Fibroblast of lung (primary cell): ENCODE measurements around the gene CABP1. TPM values are rescaled to one million over a fixed set of nuclear protein-coding genes. Genes with fewer than 3 reads are reported as not detected.

Experiments
- DNase-seq, 2 donors: peaks; one replicate each; pipeline versions ENCODE4 v3.0.0 to v3.0.0-alpha.2; 2010; ENCODE audit warnings: low read depth in 2 of 2
- H2AFZ ChIP-seq: 2 replicates; pipeline ENCODE4 v1.5.1; 2012; ENCODE audit warnings: low read length, control low read depth, inconsistent platforms
- H3K27ac ChIP-seq: 2 replicates; pipeline ENCODE4 v1.5.1; 2011; ENCODE audit warnings: low read length, control low read depth; ENCODE audit not compliant: insufficient read depth
- H3K27me3 ChIP-seq: 2 replicates; pipeline ENCODE4 v1.5.1; 2011; ENCODE audit warnings: mild to moderate bottlenecking, low read length; ENCODE audit not compliant: control insufficient read depth, insufficient read depth
- H3K36me3 ChIP-seq: 2 replicates; pipeline ENCODE4 v1.5.1; 2011; ENCODE audit warnings: low read length; ENCODE audit not compliant: control insufficient read depth, insufficient read depth
- H3K4me1 ChIP-seq: 2 replicates; pipeline ENCODE4 v1.5.1; 2011; ENCODE audit warnings: low read length; ENCODE audit not compliant: control insufficient read depth, insufficient read depth; ENCODE audit errors: extremely low read depth
- H3K4me2 ChIP-seq: 2 replicates; pipeline ENCODE4 v1.5.1; 2011; ENCODE audit warnings: low read length, control low read depth; ENCODE audit not compliant: insufficient read depth; ENCODE audit errors: extremely low read depth
- H3K4me3 ChIP-seq, 4 experiments: fragments of 200-600 bp in 1 of 4; sonication (generic) in 1 of 4; replicated peaks in 1 of 4; 2 replicates each; pipeline ENCODE4 v1.5.1; 2011 to 2016; ENCODE audit warnings: low read length in 4 of 4, low read depth in 3 of 4, mild to moderate bottlenecking in 3 of 4, control low read depth in 2 of 4, inconsistent platforms in 1 of 4, mixed read lengths in 1 of 4; ENCODE audit not compliant: insufficient read depth in 1 of 4; ENCODE audit errors: control extremely low read depth in 1 of 4
- H3K79me2 ChIP-seq: 2 replicates; pipeline ENCODE4 v1.5.1; 2012; ENCODE audit warnings: mild to moderate bottlenecking, low read length, inconsistent platforms; ENCODE audit not compliant: control insufficient read depth, insufficient read depth
- H3K9ac ChIP-seq: 2 replicates; pipeline ENCODE4 v1.5.1; 2011; ENCODE audit warnings: mild to moderate bottlenecking, low read length, control low read depth; ENCODE audit not compliant: insufficient read depth
- H3K9me3 ChIP-seq: 2 replicates; pipeline ENCODE4 v1.5.1; 2012; ENCODE audit warnings: low read depth, low read length; ENCODE audit not compliant: control insufficient read depth, insufficient read depth
- H4K20me1 ChIP-seq: 2 replicates; pipeline ENCODE4 v1.5.1; 2011; ENCODE audit warnings: low read length; ENCODE audit not compliant: control insufficient read depth, insufficient read depth; ENCODE audit errors: extremely low read depth
- EZH2 ChIP-seq: IDR thresholded peaks from 2 replicates; pipeline ENCODE4 v1.5.1; 2012; ENCODE audit warnings: low read length, control low read depth, mild to moderate bottlenecking; ENCODE audit errors: missing control alignments
- polyA plus RNA-seq, 2 donors: library from polyadenylated mRNA; depleted of rRNA in 1 of 2; stranded (reverse) in 1 of 2; unstranded in 1 of 2; fragments of >200 nt; gene quantifications; 2 replicates each; pipeline ENCODE4 v1.2.1, GENCODE V29; 2011 to 2012; ENCODE audit warnings: missing spikeins in 1 of 2
- total RNA-seq: library from RNA; depleted of rRNA; stranded (reverse); fragments of >200 nt; gene quantifications from 2 replicates; pipeline ENCODE4 v1.2.1, GENCODE V29; 2014
- TF ChIP-seq, protein P1 (sequence below), 2 donors: IDR thresholded peaks in 1 of 2; conservative IDR thresholded peaks in 1 of 2; 1 replicate in 1 of 2; 2 replicates in 1 of 2; pipeline ENCODE4 v1.5.1; 2011 to 2012; ENCODE audit warnings: low read length in 2 of 2, control low read depth in 1 of 2, inconsistent platforms in 1 of 2, low read depth in 1 of 2, mild to moderate bottlenecking in 1 of 2

Gene CABP1
- total and polyA plus RNA-seq, 2 donors (not counting 1 experiment from before 2014, with no cell fraction given) = 0.36 TPM; not detected in 1

- Histone ChIP-seq H3K4me2 (no peak overlapping the region), H3K79me2 (no peaks in the 10 kb centered on the region), H3K36me3 (no peaks in the 10 kb centered on the region), H4K20me1 (no peaks in the 10 kb centered on the region), H3K9ac (no peak overlapping the region), H3K27me3 (peaks cover 2% of the 10 kb centered on the region), H2AFZ (no peak overlapping the region), H3K4me3 (no peak overlapping the region), H3K4me1 (no peaks in the 10 kb centered on the region), H3K9me3 (no peaks in the 10 kb centered on the region), H3K27ac (no peak overlapping the region)
- TF ChIP-seq EZH2 = no peak
- TF ChIP-seq, protein P1, sequence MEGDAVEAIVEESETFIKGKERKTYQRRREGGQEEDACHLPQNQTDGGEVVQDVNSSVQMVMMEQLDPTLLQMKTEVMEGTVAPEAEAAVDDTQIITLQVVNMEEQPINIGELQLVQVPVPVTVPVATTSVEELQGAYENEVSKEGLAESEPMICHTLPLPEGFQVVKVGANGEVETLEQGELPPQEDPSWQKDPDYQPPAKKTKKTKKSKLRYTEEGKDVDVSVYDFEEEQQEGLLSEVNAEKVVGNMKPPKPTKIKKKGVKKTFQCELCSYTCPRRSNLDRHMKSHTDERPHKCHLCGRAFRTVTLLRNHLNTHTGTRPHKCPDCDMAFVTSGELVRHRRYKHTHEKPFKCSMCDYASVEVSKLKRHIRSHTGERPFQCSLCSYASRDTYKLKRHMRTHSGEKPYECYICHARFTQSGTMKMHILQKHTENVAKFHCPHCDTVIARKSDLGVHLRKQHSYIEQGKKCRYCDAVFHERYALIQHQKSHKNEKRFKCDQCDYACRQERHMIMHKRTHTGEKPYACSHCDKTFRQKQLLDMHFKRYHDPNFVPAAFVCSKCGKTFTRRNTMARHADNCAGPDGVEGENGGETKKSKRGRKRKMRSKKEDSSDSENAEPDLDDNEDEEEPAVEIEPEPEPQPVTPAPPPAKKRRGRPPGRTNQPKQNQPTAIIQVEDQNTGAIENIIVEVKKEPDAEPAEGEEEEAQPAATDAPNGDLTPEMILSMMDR (conservative IDR thresholded peaks at IDR 0.05 in 1 of 2, IDR thresholded peaks at IDR 0.05 in 1 of 2; ENCODE audit: low read depth in 1 of 2, low read length in 2 of 2) = peak in 1 of 2 donors; percentile 22
- no peak for DNase-seq
Observed at GRCh38 chr12:120628919-120629318, 11.5 kb upstream of the CABP1 start.

DNA sequence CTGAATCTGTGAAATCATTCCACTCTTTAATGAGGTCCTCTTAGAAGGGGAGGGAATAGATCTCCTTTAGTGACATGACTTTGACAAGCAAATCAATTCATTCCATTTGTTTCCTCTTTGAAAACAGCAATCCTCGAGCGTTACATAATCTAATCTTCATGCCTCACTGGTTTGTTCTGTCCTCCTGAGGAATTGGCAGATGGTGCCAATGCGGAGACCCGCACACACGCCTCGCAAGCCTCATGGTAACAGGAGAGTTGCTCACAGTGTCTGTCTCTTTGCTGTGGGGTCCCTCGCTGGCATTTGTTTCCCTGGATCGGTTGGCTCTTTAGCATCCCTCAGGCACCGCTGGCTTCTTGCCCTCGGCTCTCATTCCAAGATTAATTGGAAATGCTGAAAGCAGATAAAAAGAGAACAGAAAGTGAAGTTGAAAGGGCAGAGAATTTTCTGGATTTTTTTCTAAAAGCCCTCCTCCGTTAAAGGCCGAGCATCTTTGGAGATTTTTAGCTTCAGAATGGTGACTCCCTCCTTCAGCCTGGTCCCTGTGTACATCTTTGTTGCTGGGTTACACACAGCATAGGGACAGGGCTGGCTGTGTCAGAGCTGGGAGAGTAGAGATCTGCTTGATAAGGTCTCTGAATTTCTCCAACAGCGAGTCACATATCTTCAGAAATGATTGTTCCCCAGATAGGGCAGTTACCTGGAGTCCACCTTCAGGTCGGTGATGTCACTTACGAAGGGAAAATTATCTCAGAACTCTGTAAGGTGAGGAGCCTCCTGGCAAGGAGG is 10.1 kb upstream of the CABP1 start:
- Histone ChIP-seq H3K27ac (no peak overlapping the region), H3K9me3 (no peaks in the 10 kb centered on the region), H3K79me2 (no peaks in the 10 kb centered on the region), H4K20me1 (no peaks in the 10 kb centered on the region), H3K4me2 (no peak overlapping the region), H3K9ac (no peak overlapping the region), H3K4me3 (no peak overlapping the region), H3K36me3 (no peaks in the 10 kb centered on the region), H2AFZ (no peak overlapping the region), H3K4me1 (no peaks in the 10 kb centered on the region), H3K27me3 (peaks cover 2% of the 10 kb centered on the region)
- no peak for DNase-seq
- TF ChIP-seq EZH2 = no peak
- TF ChIP-seq, protein P1 (conservative IDR thresholded peaks at IDR 0.05 in 1 of 2, IDR thresholded peaks at IDR 0.05 in 1 of 2; ENCODE audit: low read depth in 1 of 2, low read length in 2 of 2) = no peak

- Histone ChIP-seq H3K9me3 (no peaks in the 10 kb centered on the region), H3K79me2 (no peaks in the 10 kb centered on the region), H3K9ac (no peak overlapping the region), H3K4me2 (no peak overlapping the region), H4K20me1 (no peaks in the 10 kb centered on the region), H3K27ac (no peak overlapping the region), H3K4me3 (no peak overlapping the region), H3K4me1 (no peaks in the 10 kb centered on the region), H3K36me3 (no peaks in the 10 kb centered on the region), H3K27me3 (peaks cover 2% of the 10 kb centered on the region), H2AFZ (no peak overlapping the region)
- no peak for DNase-seq
- TF ChIP-seq, protein P1 (conservative IDR thresholded peaks at IDR 0.05 in 1 of 2, IDR thresholded peaks at IDR 0.05 in 1 of 2; ENCODE audit: low read depth in 1 of 2, low read length in 2 of 2) = no peak
- no peak for TF ChIP-seq EZH2
Observed at GRCh38 chr12:120631097-120631496, 9.3 kb upstream of the CABP1 start.
